K562 (cell line): ENCODE data around the gene TBXAS1. TPM values are rescaled to one million over a fixed set of nuclear protein-coding genes. Genes with fewer than 3 reads are reported as not detected.
A peak's percentile ranks its signal among the peaks of the same experiment; 100 is the strongest.

Experiments
- BHLHE40 ChIP-seq: IDR thresholded peaks from 2 replicates; pipeline ENCODE4 v1.6.1; 2011; ENCODE audit warnings: low read length, improper control_type of control experiment
- FOSL1 ChIP-seq: fragments of 200-800 bp; sonication (Bioruptor generic); conservative IDR thresholded peaks from 2 replicates; pipeline ENCODE4 v1.6.1; 2016; ENCODE audit warnings: missing genetic modification characterization, missing compliant biosample characterization
- GTF2B ChIP-seq: IDR thresholded peaks from 2 replicates; pipeline ENCODE4 v1.6.1; 2011; ENCODE audit not compliant: insufficient read length; ENCODE audit errors: extremely low read depth
- HNRNPUL1 ChIP-seq: fragments of 200-400 bp; formaldehyde crosslinking; IDR thresholded peaks from 2 replicates; pipeline ENCODE4 v1.6.1; 2017; ENCODE audit warnings: low read length
- POLR3G ChIP-seq: IDR thresholded peaks from 2 replicates; pipeline ENCODE4 v1.6.1; 2011; ENCODE audit not compliant: insufficient read length, insufficient replicate concordance; ENCODE audit errors: extremely low read depth
- RERE ChIP-seq: sonication (generic); formaldehyde crosslinking; IDR thresholded peaks from 2 replicates; pipeline ENCODE4 v1.8.0; 2023; ENCODE audit warnings: missing genetic modification reagents, mild to moderate bottlenecking, borderline replicate concordance
- SMARCE1 ChIP-seq: fragments of 450-650 bp; IDR thresholded peaks from 2 replicates; pipeline ENCODE4 v1.7.1; 2016; ENCODE audit warnings: mild to moderate bottlenecking
- STAT5B ChIP-seq: fragments of 250-450 bp; sonication (Bioruptor Pico); IDR thresholded peaks from 2 replicates; pipeline ENCODE4 v1.8.0; 2021; ENCODE audit warnings: mild to moderate bottlenecking, inconsistent platforms
- UBTF ChIP-seq, 2 experiments: IDR thresholded peaks; 2 replicates each; pipeline ENCODE4 v1.6.1; 2012; ENCODE audit warnings: improper control_type of control experiment in 2 of 2, low read depth in 2 of 2, low read length in 2 of 2, borderline replicate concordance in 1 of 2
- ZNF121 ChIP-seq: sonication (generic); formaldehyde crosslinking; conservative IDR thresholded peaks from 2 replicates; pipeline ENCODE4 v1.8.0; 2022; ENCODE audit warnings: missing genetic modification reagents
- ZNF384 ChIP-seq: IDR thresholded peaks from 2 replicates; pipeline ENCODE4 v1.6.1; 2012; ENCODE audit warnings: low read depth, low read length, improper control_type of control experiment
- ZNF407 ChIP-seq: fragments of 450-650 bp; IDR thresholded peaks from 2 replicates; pipeline ENCODE4 v1.6.1; 2016; ENCODE audit warnings: low read depth
- polyA plus RNA-seq, 8 experiments: library from polyadenylated mRNA; depleted of rRNA in 4 of 8; stranded (reverse) in 5 of 8; unstranded in 3 of 8; fragments of >200 nt; fragmentation: Nextera tagmentation in 2 of 8; fragmentation: Illumina TruSeq in 1 of 8; extraction: Ambion mirVana in 2 of 8; extraction: Trizol in 1 of 8; gene quantifications; 2 replicates each; pipeline versions ENCODE4 v1.2.1 to v1.2.3, GENCODE V29; 2011 to 2014; ENCODE audit warnings: inconsistent platforms in 1 of 8, missing spikeins in 1 of 8
- total RNA-seq, 7 experiments: library from RNA; depleted of rRNA in 6 of 7; stranded (reverse); fragments of >200 nt in 6 of 7; fragmentation: Illumina TruSeq in 2 of 7; extraction: Trizol in 2 of 7; gene quantifications; 2 replicates each; pipeline versions ENCODE4 v1.2.1 to v1.2.3, GENCODE V29; 2011 to 2021; ENCODE audit warnings: low replicate concordance in 1 of 7

TBXAS1 gene
- total and polyA plus RNA-seq, 9 of the 15 experiments (the other 6 are each of a cell fraction or from before 2014, with no cell fraction given): 1.1 to 8.3 (median 1.9) TPM

- no peak for TF ChIP-seq ZNF407
- TF ChIP-seq RERE: no peak
- no peak for TF ChIP-seq STAT5B
- TF ChIP-seq ZNF384: no peak
- TF ChIP-seq BHLHE40: peak; percentile 60; the same call in 1 of the 2 replicates
- TF ChIP-seq HNRNPUL1: no peak
- TF ChIP-seq SMARCE1: no peak
- TF ChIP-seq FOSL1 (tag): peak; percentile 54
- no peak for TF ChIP-seq POLR3G
- peak; percentile 32 for TF ChIP-seq GTF2B
- no peak for TF ChIP-seq ZNF121 (CRISPR knock-in tag)
- no peak for TF ChIP-seq UBTF (IDR thresholded peaks at IDR 0.05; ENCODE audit: borderline replicate concordance in 1 of 2, low read depth in 2 of 2, low read length in 2 of 2)
Observed at GRCh38 chr7:139870380-139870779, 41.3 kb downstream of the TBXAS1 start (continued).
